HG03139 (cell line): Measurements from ENCODE around the gene SERPINH1.

Source experiments
- ATAC-seq: cut with Tn5 transposase; IDR thresholded peaks from one replicate; pipeline ENCODE4 v1.9.1; 2021; ENCODE audit not compliant: unreplicated experiment

SERPINH1 gene

DNA sequence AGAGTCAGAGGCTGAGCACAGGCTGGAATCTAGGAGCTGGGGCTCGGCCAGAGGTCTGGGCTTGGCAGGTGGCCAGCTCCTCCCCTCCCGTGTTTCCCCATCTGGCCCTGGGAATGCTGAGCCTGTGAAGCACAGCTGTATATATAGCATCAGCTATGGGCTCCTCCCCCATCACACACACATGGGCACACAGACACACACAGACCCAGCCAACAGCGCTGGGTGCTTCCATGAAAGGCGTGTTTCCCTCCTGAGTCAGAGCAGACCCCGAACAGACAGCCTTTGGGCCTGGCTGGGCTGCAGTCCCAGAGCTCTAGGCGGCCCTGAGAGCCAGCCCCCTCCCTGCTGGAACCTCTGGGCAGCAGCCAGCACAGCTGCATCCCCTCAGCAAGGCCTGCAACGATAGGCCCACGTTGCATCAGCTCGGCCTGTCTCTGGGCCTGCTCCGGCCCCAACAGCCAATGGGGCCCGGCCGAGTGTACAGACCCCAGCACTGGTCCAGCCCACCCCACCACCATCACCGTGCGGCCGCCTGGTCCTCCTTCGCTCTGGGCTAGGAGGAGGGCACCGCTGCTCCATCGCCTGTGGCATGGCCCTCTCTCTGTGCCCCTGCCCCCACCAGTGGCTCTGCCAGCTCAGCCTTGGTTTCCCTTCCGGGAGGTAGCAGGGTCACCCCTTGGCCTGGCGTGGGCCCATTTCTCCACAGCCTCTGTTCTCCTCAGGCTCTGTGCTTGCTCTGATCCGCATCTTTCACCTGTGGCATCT, 7.6 kb upstream of the SERPINH1 start:
- ATAC-seq: no peak

- ATAC-seq: no peak
These were observed 6.8 kb upstream of the SERPINH1 start for GRCh38 chr11:75555079-75555811.

GRCh38 chr11:75556275-75556674, 5.8 kb upstream of the SERPINH1 start:
- no peak for ATAC-seq

GRCh38 chr11:75557666-75558494, 4.2 kb upstream of the SERPINH1 start:
- ATAC-seq: no peak

- ATAC-seq: no peak
These were observed 2.9 kb upstream of the SERPINH1 start for GRCh38 chr11:75558939-75559843.

DNA sequence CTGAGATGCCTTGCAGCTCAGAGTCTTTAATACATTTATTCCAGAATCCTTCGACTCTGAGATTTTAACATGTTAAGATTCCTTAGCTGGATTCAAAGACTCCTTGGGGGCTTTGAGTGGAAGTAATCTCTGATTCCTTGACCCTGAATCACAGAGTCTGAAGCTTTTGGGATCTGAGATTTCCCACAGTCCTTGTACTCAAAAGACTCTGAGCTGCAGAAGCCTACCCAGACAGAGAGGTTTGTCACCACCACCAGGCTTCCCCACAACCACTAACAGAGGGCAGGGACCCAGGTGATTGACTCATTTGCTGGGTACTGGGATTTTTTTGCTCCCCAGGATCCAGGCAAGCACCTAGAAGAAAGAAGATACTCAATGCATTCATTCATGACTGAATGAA, 1.4 kb upstream of the SERPINH1 start:
- ATAC-seq: no peak

GRCh38 chr11:75561426-75562047, 516 bp upstream of the SERPINH1 start:
- peak; percentile 42 for ATAC-seq

DNA sequence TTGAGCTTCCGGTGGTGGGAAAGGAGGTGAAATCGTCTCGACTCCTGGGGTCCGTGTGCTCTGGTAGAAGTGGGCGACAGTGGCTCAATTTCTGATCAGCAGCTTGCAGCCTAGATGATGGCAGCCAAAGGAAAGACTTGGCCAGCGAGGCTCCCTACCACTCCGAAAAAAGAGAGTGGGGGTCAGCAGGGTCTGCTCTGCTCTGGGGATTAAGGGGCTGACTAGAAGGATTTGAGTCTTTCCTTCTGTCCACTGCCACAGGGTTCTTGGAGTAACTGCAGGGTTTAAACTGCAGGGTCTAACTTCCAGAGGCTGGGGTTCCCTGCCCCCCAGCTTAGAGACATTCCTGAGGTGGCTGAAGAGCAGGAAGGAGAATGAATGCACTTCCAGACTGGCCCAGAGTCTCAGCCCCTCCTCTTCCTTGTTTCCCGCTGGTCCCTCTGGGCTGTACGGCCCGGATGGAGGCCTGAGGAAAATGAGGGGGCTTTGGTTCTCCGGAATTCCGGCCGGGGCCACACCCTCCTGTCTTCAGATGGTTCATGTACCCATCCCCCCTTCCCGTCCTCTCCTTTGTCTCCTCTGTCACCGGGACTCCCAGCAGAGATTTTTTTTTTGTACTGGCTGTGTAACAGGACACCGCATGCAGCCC, 907 bp downstream of the SERPINH1 start:
- no peak for ATAC-seq

GRCh38 chr11:75563501-75563977, 1.5 kb downstream of the SERPINH1 start:
- no peak for ATAC-seq

DNA sequence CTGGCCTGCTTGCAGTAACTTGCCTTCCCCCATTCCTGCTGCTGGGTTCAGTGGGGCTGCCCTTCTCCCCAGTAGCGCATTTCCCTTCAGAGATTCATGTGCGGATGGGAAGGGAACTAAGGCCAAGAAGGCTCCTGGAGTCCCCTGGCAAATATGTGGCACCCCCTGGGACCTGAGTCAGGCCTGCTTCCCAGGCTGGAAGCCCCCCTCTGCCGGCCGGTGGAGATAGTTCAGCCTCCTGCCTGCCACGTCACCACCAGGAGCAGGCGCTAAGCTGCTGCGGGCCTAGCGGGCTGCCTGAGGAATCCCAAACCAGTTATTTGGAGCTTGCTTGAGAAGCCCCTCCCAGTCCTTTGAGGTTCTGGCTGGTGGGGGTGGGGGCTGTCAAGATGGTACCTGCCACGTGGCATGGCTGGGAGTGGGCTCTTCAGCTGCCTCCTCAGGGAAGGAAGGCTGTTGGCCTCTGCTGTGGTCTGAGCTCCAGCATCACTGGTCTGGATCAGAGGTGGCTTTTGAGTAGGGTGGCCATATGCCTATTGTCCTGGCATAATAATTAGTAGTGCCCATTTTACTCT, 2.0 kb downstream of the SERPINH1 start:
- ATAC-seq: no peak

- no peak for ATAC-seq
These were observed 3.3 kb downstream of the SERPINH1 start for GRCh38 chr11:75565221-75565814.

GRCh38 chr11:75565916-75566762, 4.1 kb downstream of the SERPINH1 start:
- ATAC-seq: no peak

- no peak for ATAC-seq
These were observed 4.8 kb downstream of the SERPINH1 start for GRCh38 chr11:75566763-75567279.

- ATAC-seq: no peak
These were observed 5.9 kb downstream of the SERPINH1 start for GRCh38 chr11:75567971-75568370.

DNA sequence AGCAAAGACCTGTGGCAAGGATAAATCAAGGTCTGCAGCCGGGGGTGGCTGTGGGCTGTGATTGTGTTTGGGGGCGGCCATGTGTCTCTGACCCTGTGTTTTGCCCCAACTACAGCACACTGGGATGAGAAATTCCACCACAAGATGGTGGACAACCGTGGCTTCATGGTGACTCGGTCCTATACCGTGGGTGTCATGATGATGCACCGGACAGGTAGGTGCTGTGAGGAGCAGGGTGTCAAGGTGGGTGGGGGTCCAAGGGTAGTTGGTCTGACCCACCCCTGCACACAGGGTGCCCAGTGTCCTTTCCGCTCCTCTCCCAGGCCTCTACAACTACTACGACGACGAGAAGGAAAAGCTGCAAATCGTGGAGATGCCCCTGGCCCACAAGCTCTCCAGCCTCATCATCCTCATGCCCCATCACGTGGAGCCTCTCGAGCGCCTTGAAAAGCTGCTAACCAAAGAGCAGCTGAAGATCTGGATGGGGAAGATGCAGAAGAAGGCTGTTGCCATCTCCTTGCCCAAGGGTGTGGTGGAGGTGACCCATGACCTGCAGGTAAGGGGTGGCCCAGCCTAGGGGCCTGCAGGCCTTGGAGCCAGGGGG, 6.7 kb downstream of the SERPINH1 start:
- no peak for ATAC-seq

GRCh38 chr11:75570559-75571139, 8.6 kb downstream of the SERPINH1 start:
- ATAC-seq: no peak

GRCh38 chr11:75571625-75572024, 9.6 kb downstream of the SERPINH1 start:
- ATAC-seq: no peak
